Spleen (tissue), 11 donors: ENCODE data around the gene PLCB1. TPM values are rescaled to one million over a fixed set of nuclear protein-coding genes. Genes with fewer than 3 reads are reported as not detected.

Experiments used
- DNase-seq: peaks from one replicate; pipeline ENCODE4 v3.0.0-alpha.2; 2020
- H3K27ac ChIP-seq, 8 donors: fragments of 200-600 bp; sonication (generic) in 7 of 8; 1 replicate in 4 of 8; 2 replicates in 4 of 8; pipeline versions ENCODE4 v1.5.0 to v1.8.0; 2016 to 2021; ENCODE audit warnings: inconsistent platforms in 4 of 8, mild to moderate bottlenecking in 4 of 8, moderate library complexity in 1 of 8
- H3K27me3 ChIP-seq, 7 donors: fragments of 200-600 bp; sonication (generic) in 6 of 7; replicated peaks in 1 of 7; 1 replicate in 4 of 7; 2 replicates in 3 of 7; pipeline versions ENCODE4 v1.5.0 to v1.8.0; 2016 to 2021; ENCODE audit warnings: inconsistent platforms in 3 of 7, mild to moderate bottlenecking in 1 of 7
- H3K36me3 ChIP-seq, 6 donors: fragments of 200-600 bp; sonication (generic) in 5 of 6; 1 replicate in 4 of 6; 2 replicates in 2 of 6; pipeline versions ENCODE4 v1.5.0 to v1.8.0; 2016 to 2021; ENCODE audit warnings: inconsistent platforms in 2 of 6
- H3K4me1 ChIP-seq, 6 donors: fragments of 200-600 bp; sonication (generic) in 5 of 6; 1 replicate in 3 of 6; 2 replicates in 3 of 6; pipeline versions ENCODE4 v1.5.0 to v1.8.0; 2016 to 2021; ENCODE audit warnings: inconsistent platforms in 3 of 6
- H3K4me3 ChIP-seq, 8 donors: fragments of 200-600 bp; sonication (generic) in 7 of 8; 1 replicate in 4 of 8; 2 replicates in 4 of 8; pipeline versions ENCODE4 v1.5.0 to v1.8.0; 2016 to 2021; ENCODE audit warnings: inconsistent platforms in 4 of 8, mild to moderate bottlenecking in 4 of 8, moderate library complexity in 2 of 8
- H3K9me3 ChIP-seq, 8 donors: fragments of 200-600 bp; sonication (generic) in 7 of 8; 1 replicate in 4 of 8; 2 replicates in 4 of 8; pipeline versions ENCODE4 v1.5.0 to v1.8.0; 2016 to 2021; ENCODE audit warnings: inconsistent platforms in 4 of 8
- CTCF ChIP-seq, 11 experiments: fragments of 200-600 bp in 7 of 11; fragments of 450-650 bp in 4 of 11; sonication (generic) in 4 of 11; IDR thresholded peaks in 8 of 11; conservative IDR thresholded peaks in 3 of 11; 1 replicate in 7 of 11; 2 replicates in 4 of 11; pipeline versions ENCODE4 v1.4.0 to v1.8.0; 2016 to 2021; ENCODE audit warnings: antibody characterized with exemption in 11 of 11, inconsistent platforms in 4 of 11, mild to moderate bottlenecking in 1 of 11
- POLR2A ChIP-seq, 3 donors: fragments of 450-650 bp; IDR thresholded peaks; one replicate each; pipeline ENCODE4 v1.5.1; 2017; ENCODE audit warnings: antibody characterized with exemption in 3 of 3, mild to moderate bottlenecking in 1 of 3
- POLR2AphosphoS5 ChIP-seq, 3 donors: sonication (generic); formaldehyde crosslinking; IDR thresholded peaks; one replicate each; pipeline ENCODE4 v1.5.1; 2017; ENCODE audit warnings: antibody characterized with exemption in 3 of 3
- WGBS, 5 donors: extraction: QIAGEN DNeasy Blood & Tissue Kit in 3 of 5; methylation state at CpG; one replicate each; pipeline versions ENCODE4 v1.1.5 to v1.1.7; 2013 to 2018; 5-methylcytosine and 5-hydroxymethylcytosine counted together
- intact Hi-C: fragments of 100-400 bp; cut with DNase I; formaldehyde crosslinking; loops from one replicate; pipeline ENCODE4 v1.15.0; 2023; ENCODE audit warnings: low total_unique reads
- polyA plus RNA-seq, 3 donors: library from polyadenylated mRNA; stranded (reverse); fragments of 200-250 nt; gene quantifications; one replicate each; pipeline ENCODE4 v1.2.1, GENCODE V29; 2013
- total RNA-seq, 7 donors: library from RNA; depleted of rRNA in 3 of 7; stranded (reverse); fragments of >200 nt in 3 of 7; fragmentation: NEBNext Ultra II Directional in 4 of 7; extraction: Animal tissue kit (Norgen Biotek cat#: 25700) in 4 of 7; gene quantifications; one replicate each; pipeline versions ENCODE4 v1.1.0 to v1.2.1, GENCODE V29; 2016 to 2021
- donor health status: healthy with polysubstance abuse.
- donor health status: DM: no; HTN: no; CAD: no; lungs with moderate emphysema.
- donor health status: DM: no; HTN: no; CAD: no.
- donor health status: Bipolar disorder and iron deficiency.
- donor health status: healthy.
- donor health status: DM: no; HTN: no; CAD: no.
- donor health status: DM: yes; HTN: yes; CAD: no.

PLCB1 gene
- total and polyA plus RNA-seq, 10 donors, result 1.0 to 33.7 (median 16.2) TPM

- Histone ChIP-seq H3K4me1 (peaks cover 0 to 6% (median 0%) of the 10 kb centered on the region in 6 donors), H3K9me3 (no peaks in the 10 kb centered on the region), H3K27ac (no peak overlapping the region), H3K27me3 (peaks cover 0 to 4% (median 0%) of the 10 kb centered on the region in 7 donors), H3K36me3 (no peaks in the 10 kb centered on the region), H3K4me3 (no peak overlapping the region)
- intact Hi-C loops, result loop anchor here (5.0 kb wide), 3 partner anchors 590 to 785 kb away; partner anchors contain the start of gene PLCB1
- WGBS, 5 donors, result 44 to 72% (median 57%) methylated on average over 8 of the region's 8 CpGs
- TF ChIP-seq CTCF (IDR thresholded peaks at IDR 0.05 in 8 of 11, conservative IDR thresholded peaks at IDR 0.05 in 3 of 11) (peak; percentile 55 to 90 (median 74)), POLR2A (IDR thresholded peaks at IDR 0.05) (no peak)
- DNase-seq, result no peak
Measured at GRCh38 chr20:8722277-8722928, 590.3 kb downstream of the PLCB1 start.

GRCh38 chr20:8723296-8723695 is 591.2 kb downstream of the PLCB1 start:
- Histone ChIP-seq H3K36me3 (no peaks in the 10 kb centered on the region), H3K4me3 (no peak overlapping the region), H3K27ac (no peak overlapping the region), H3K4me1 (peaks cover 0 to 6% (median 0%) of the 10 kb centered on the region in 6 donors), H3K9me3 (no peaks in the 10 kb centered on the region), H3K27me3 (peaks cover 0 to 4% (median 0%) of the 10 kb centered on the region in 7 donors)
- intact Hi-C loops, result loop anchor here (5.0 kb wide), 3 partner anchors 591 to 786 kb away; partner anchors contain the start of gene PLCB1
- no peak for DNase-seq
- TF ChIP-seq POLR2A (IDR thresholded peaks at IDR 0.05) (no peak), CTCF (IDR thresholded peaks at IDR 0.05 in 8 of 11, conservative IDR thresholded peaks at IDR 0.05 in 3 of 11) (no peak), POLR2AphosphoS5 (IDR thresholded peaks at IDR 0.05) (no peak)

GRCh38 chr20:8724884-8725283 is 592.8 kb downstream of the PLCB1 start:
- TF ChIP-seq POLR2AphosphoS5 (IDR thresholded peaks at IDR 0.05), result no peak
- TF ChIP-seq CTCF (IDR thresholded peaks at IDR 0.05 in 8 of 11, conservative IDR thresholded peaks at IDR 0.05 in 3 of 11), result no peak
- TF ChIP-seq POLR2A (IDR thresholded peaks at IDR 0.05), result no peak
- H3K27me3 ChIP-seq, result peaks cover 0 to 4% (median 0%) of the 10 kb centered on the region in 7 donors
- DNase-seq, result no peak
- no peaks in the 10 kb centered on the region for H3K36me3 ChIP-seq
- WGBS, 5 donors, result 93 to 98% (median 96%) methylated on average over 2 of the region's 2 CpGs
- H3K4me1 ChIP-seq, result peaks cover 0 to 6% (median 0%) of the 10 kb centered on the region in 6 donors
- intact Hi-C loops, result loop anchor here (5.0 kb wide), 3 partner anchors 593 to 788 kb away; partner anchors contain the start of gene PLCB1
- no peaks in the 10 kb centered on the region for H3K9me3 ChIP-seq
- no peak overlapping the region for H3K4me3 ChIP-seq
- H3K27ac ChIP-seq, result no peak overlapping the region

GRCh38 chr20:8726460-8726859 is 594.4 kb downstream of the PLCB1 start:
- H3K27ac ChIP-seq, result no peak overlapping the region
- H3K4me3 ChIP-seq, result no peak overlapping the region
- intact Hi-C loops, result no loop called here
- WGBS, 5 donors, result 76 to 82% (median 80%) methylated on average over 2 of the region's 2 CpGs
- H3K4me1 ChIP-seq, result no peaks in the 10 kb centered on the region
- no peak for DNase-seq
- peaks cover 0 to 4% (median 0%) of the 10 kb centered on the region in 7 donors for H3K27me3 ChIP-seq
- no peaks in the 10 kb centered on the region for H3K36me3 ChIP-seq
- H3K9me3 ChIP-seq, result no peaks in the 10 kb centered on the region
- TF ChIP-seq POLR2AphosphoS5 (IDR thresholded peaks at IDR 0.05) (no peak), CTCF (IDR thresholded peaks at IDR 0.05 in 8 of 11, conservative IDR thresholded peaks at IDR 0.05 in 3 of 11) (no peak), POLR2A (IDR thresholded peaks at IDR 0.05) (no peak)
